K562 (cell line): ENCODE measurements around the gene SCIN. TPM values are rescaled to one million over a fixed set of nuclear protein-coding genes. Genes with fewer than 3 reads are reported as not detected.
A peak's percentile ranks its signal among the peaks of the same experiment; 100 is the strongest.

Experiments
- ARNT ChIP-seq, 2 experiments: fragments of 450-650 bp; IDR thresholded peaks; 2 replicates each; pipeline ENCODE4 v1.6.1; 2016; ENCODE audit warnings: mild to moderate bottlenecking in 1 of 2
- BMI1 ChIP-seq: fragments of 150-350 bp; IDR thresholded peaks from 2 replicates; pipeline ENCODE4 v1.6.1; 2014; ENCODE audit warnings: low read length
- ELF4 ChIP-seq: fragments of 450-650 bp; formaldehyde crosslinking; IDR thresholded peaks from 2 replicates; pipeline ENCODE4 v1.4.0; 2022; ENCODE audit warnings: missing genetic modification characterization
- HCFC1 ChIP-seq: IDR thresholded peaks from 2 replicates; pipeline ENCODE4 v1.6.1; 2012; ENCODE audit warnings: low read depth, low read length, improper control_type of control experiment
- HNRNPK ChIP-seq: fragments of 200-400 bp; formaldehyde crosslinking; IDR thresholded peaks from one replicate; pipeline ENCODE4 v1.6.1; 2018; ENCODE audit warnings: mild to moderate bottlenecking, low read depth, low read length; ENCODE audit not compliant: poor library complexity, severe bottlenecking
- LARP7 ChIP-seq: fragments of 450-650 bp; IDR thresholded peaks from 2 replicates; pipeline ENCODE4 v1.6.1; 2016
- MAX ChIP-seq: sonication (generic); formaldehyde crosslinking; IDR thresholded peaks from 2 replicates; pipeline ENCODE4 v1.9.0; 2022; ENCODE audit warnings: mild to moderate bottlenecking, missing genetic modification reagents
- NEUROD1 ChIP-seq: fragments of 150-350 bp; IDR thresholded peaks from 2 replicates; pipeline ENCODE4 v1.6.1; 2014; ENCODE audit warnings: borderline replicate concordance, low read length, low read depth; ENCODE audit not compliant: partially characterized antibody
- NR2C1 ChIP-seq, 2 experiments: fragments of 450-650 bp; IDR thresholded peaks; 2 replicates each; pipeline ENCODE4 v1.6.1; 2017; ENCODE audit warnings: mild to moderate bottlenecking in 2 of 2, antibody characterized with exemption in 1 of 2, inconsistent platforms in 1 of 2, missing compliant biosample characterization in 1 of 2, missing genetic modification characterization in 1 of 2
- POLR2AphosphoS5 ChIP-seq: IDR thresholded peaks from 2 replicates; pipeline ENCODE4 v1.6.1; 2011; ENCODE audit warnings: mild to moderate bottlenecking, low read depth, low read length, moderate library complexity; ENCODE audit not compliant: control insufficient read depth, insufficient read depth
- POU5F1 ChIP-seq: fragments of 150-350 bp; IDR thresholded peaks from 2 replicates; pipeline ENCODE4 v1.6.1; 2014; ENCODE audit warnings: borderline replicate concordance, low read length, low read depth, mild to moderate bottlenecking; ENCODE audit not compliant: partially characterized antibody
- RAD51 ChIP-seq: fragments of 450-650 bp; IDR thresholded peaks from 2 replicates; pipeline ENCODE4 v1.7.1; 2016; ENCODE audit warnings: low read depth, mild to moderate bottlenecking, borderline replicate concordance
- RBM39 ChIP-seq: fragments of 200-400 bp; formaldehyde crosslinking; optimal IDR thresholded peaks from 2 replicates; pipeline ENCODE3; 2018; ENCODE audit warnings: low read depth, low read length
- SREBF1 ChIP-seq: fragments of 150-350 bp; IDR thresholded peaks from 2 replicates; pipeline ENCODE4 v1.6.1; 2014; ENCODE audit warnings: antibody characterized with exemption, low read depth, low read length, borderline replicate concordance
- YBX1 ChIP-seq: fragments of 450-650 bp; IDR thresholded peaks from 2 replicates; pipeline ENCODE4 v1.7.1; 2016; ENCODE audit warnings: mild to moderate bottlenecking
- ZNF512 ChIP-seq: IDR thresholded peaks from 2 replicates; pipeline ENCODE4 v1.6.1; 2016; ENCODE audit warnings: missing genetic modification characterization, missing compliant biosample characterization
- ZNF696 ChIP-seq: fragments of 250-450 bp; sonication (Bioruptor Pico); conservative IDR thresholded peaks from 2 replicates; pipeline ENCODE4 v1.4.0; 2020; ENCODE audit warnings: mild to moderate bottlenecking, moderate library complexity
- ZNF707 ChIP-seq: fragments of 250-450 bp; sonication (Bioruptor Pico); conservative IDR thresholded peaks from 2 replicates; pipeline ENCODE4 v1.8.0; 2022; ENCODE audit warnings: inconsistent platforms, mild to moderate bottlenecking, moderate library complexity
- polyA plus RNA-seq, 8 experiments: library from polyadenylated mRNA; depleted of rRNA in 4 of 8; stranded (reverse) in 5 of 8; unstranded in 3 of 8; fragments of >200 nt; fragmentation: Nextera tagmentation in 2 of 8; fragmentation: Illumina TruSeq in 1 of 8; extraction: Ambion mirVana in 2 of 8; extraction: Trizol in 1 of 8; gene quantifications; 2 replicates each; pipeline versions ENCODE4 v1.2.1 to v1.2.3, GENCODE V29; 2011 to 2014; ENCODE audit warnings: inconsistent platforms in 1 of 8, missing spikeins in 1 of 8
- total RNA-seq, 7 experiments: library from RNA; depleted of rRNA in 6 of 7; stranded (reverse); fragments of >200 nt in 6 of 7; fragmentation: Illumina TruSeq in 2 of 7; extraction: Trizol in 2 of 7; gene quantifications; 2 replicates each; pipeline versions ENCODE4 v1.2.1 to v1.2.3, GENCODE V29; 2011 to 2021; ENCODE audit warnings: low replicate concordance in 1 of 7
- TF ChIP-seq, protein P1 (sequence below), 2 experiments: fragments of 450-650 bp in 1 of 2; sonication (generic) in 1 of 2; formaldehyde crosslinking; conservative IDR thresholded peaks; 2 replicates each; pipeline versions ENCODE4 v1.4.0 to v1.8.1; 2020 to 2022; ENCODE audit warnings: mild to moderate bottlenecking in 1 of 2, missing genetic modification reagents in 1 of 2
- TF ChIP-seq, protein P2 (sequence below): fragments of 250-450 bp; sonication (Bioruptor Pico); IDR thresholded peaks from 2 replicates; pipeline ENCODE4 v1.4.0; 2020; ENCODE audit warnings: mild to moderate bottlenecking
- TF ChIP-seq, protein P3 (sequence below): fragments of 250-450 bp; sonication (Bioruptor Pico); IDR thresholded peaks from 2 replicates; pipeline ENCODE4 v1.5.0; 2020; ENCODE audit warnings: mild to moderate bottlenecking, borderline replicate concordance

The SCIN gene
- total and polyA plus RNA-seq, 9 of the 15 experiments (the other 6 are each of a cell fraction or from before 2014, with no cell fraction given): 0.67 to 18.2 (median 10.6) TPM

DNA sequence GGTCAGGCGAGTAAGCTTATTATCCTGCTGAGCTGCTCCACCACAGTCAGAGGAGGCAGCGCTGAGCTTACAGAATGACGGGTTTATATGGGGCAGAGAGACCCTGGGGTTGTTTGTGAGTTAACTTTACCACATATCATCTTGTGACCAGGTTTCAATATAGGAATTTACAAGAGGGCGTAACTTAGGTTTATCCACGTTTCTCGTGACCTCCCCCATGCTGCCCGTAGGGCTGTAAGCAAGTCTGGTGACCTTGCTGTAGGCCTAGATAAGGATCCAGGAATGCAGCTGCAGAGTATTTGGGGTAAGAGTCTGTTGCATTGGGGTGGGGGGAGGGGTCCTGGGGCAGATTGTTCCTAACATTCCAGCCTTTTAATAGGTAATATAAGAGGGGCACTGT is 24.6 kb downstream of the SCIN start (continued):
- no peak for TF ChIP-seq ZNF696
- TF ChIP-seq POU5F1: no peak
- TF ChIP-seq BMI1: no peak
- TF ChIP-seq HNRNPK: no peak
- TF ChIP-seq, protein P1, sequence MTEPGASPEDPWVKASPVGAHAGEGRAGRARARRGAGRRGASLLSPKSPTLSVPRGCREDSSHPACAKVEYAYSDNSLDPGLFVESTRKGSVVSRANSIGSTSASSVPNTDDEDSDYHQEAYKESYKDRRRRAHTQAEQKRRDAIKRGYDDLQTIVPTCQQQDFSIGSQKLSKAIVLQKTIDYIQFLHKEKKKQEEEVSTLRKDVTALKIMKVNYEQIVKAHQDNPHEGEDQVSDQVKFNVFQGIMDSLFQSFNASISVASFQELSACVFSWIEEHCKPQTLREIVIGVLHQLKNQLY (CRISPR knock-in tag; conservative IDR thresholded peaks at IDR 0.05): no peak
- TF ChIP-seq POLR2AphosphoS5: no peak
- no peak for TF ChIP-seq ZNF512
- TF ChIP-seq, protein P2, sequence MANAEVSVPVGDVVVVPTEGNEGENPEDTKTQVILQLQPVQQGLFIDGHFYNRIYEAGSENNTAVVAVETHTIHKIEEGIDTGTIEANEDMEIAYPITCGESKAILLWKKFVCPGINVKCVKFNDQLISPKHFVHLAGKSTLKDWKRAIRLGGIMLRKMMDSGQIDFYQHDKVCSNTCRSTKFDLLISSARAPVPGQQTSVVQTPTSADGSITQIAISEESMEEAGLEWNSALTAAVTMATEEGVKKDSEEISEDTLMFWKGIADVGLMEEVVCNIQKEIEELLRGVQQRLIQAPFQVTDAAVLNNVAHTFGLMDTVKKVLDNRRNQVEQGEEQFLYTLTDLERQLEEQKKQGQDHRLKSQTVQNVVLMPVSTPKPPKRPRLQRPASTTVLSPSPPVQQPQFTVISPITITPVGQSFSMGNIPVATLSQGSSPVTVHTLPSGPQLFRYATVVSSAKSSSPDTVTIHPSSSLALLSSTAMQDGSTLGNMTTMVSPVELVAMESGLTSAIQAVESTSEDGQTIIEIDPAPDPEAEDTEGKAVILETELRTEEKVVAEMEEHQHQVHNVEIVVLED (CRISPR knock-in tag): no peak
- no peak for TF ChIP-seq ZNF707 (CRISPR knock-in tag)
- TF ChIP-seq, protein P3, sequence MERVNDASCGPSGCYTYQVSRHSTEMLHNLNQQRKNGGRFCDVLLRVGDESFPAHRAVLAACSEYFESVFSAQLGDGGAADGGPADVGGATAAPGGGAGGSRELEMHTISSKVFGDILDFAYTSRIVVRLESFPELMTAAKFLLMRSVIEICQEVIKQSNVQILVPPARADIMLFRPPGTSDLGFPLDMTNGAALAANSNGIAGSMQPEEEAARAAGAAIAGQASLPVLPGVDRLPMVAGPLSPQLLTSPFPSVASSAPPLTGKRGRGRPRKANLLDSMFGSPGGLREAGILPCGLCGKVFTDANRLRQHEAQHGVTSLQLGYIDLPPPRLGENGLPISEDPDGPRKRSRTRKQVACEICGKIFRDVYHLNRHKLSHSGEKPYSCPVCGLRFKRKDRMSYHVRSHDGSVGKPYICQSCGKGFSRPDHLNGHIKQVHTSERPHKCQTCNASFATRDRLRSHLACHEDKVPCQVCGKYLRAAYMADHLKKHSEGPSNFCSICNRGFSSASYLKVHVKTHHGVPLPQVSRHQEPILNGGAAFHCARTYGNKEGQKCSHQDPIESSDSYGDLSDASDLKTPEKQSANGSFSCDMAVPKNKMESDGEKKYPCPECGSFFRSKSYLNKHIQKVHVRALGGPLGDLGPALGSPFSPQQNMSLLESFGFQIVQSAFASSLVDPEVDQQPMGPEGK (CRISPR knock-in tag): no peak
- TF ChIP-seq ELF4 (CRISPR knock-in tag): no peak
- no peak for TF ChIP-seq RBM39
- TF ChIP-seq SREBF1: no peak
- no peak for TF ChIP-seq MAX (CRISPR knock-in tag)
- TF ChIP-seq YBX1: no peak
- TF ChIP-seq LARP7: no peak
- no peak for TF ChIP-seq ARNT (IDR thresholded peaks at IDR 0.05)
- TF ChIP-seq NR2C1 (IDR thresholded peaks at IDR 0.05): peak; percentile 50; the same call in 1 of the 2 replicates
- TF ChIP-seq NR2C1 (tag; IDR thresholded peaks at IDR 0.05): no peak; the same call in 1 of the 2 replicates
- no peak for TF ChIP-seq RAD51
- no peak for TF ChIP-seq NEUROD1
- no peak for TF ChIP-seq HCFC1
